GM21381 (cell line): ENCODE results near the gene CCDC9B.
A peak's percentile ranks its signal among the peaks of the same experiment; 100 is the strongest.

Experiments
- ATAC-seq: cut with Tn5 transposase; IDR thresholded peaks from one replicate; pipeline ENCODE4 v1.9.1; 2021; ENCODE audit warnings: mild to moderate bottlenecking, moderate library complexity; ENCODE audit not compliant: unreplicated experiment

The CCDC9B gene

GRCh38 chr15:40340740-40341400 is at the start of gene CCDC9B:
CCDC9B (minus strand) TSS chr15:40340939; CDS start chr15:40340819, 120 bp downstream.
- ATAC-seq = no peak

GRCh38 chr15:40389824-40390595 is 49.3 kb upstream of the CCDC9B start:
- no peak for ATAC-seq

DNA sequence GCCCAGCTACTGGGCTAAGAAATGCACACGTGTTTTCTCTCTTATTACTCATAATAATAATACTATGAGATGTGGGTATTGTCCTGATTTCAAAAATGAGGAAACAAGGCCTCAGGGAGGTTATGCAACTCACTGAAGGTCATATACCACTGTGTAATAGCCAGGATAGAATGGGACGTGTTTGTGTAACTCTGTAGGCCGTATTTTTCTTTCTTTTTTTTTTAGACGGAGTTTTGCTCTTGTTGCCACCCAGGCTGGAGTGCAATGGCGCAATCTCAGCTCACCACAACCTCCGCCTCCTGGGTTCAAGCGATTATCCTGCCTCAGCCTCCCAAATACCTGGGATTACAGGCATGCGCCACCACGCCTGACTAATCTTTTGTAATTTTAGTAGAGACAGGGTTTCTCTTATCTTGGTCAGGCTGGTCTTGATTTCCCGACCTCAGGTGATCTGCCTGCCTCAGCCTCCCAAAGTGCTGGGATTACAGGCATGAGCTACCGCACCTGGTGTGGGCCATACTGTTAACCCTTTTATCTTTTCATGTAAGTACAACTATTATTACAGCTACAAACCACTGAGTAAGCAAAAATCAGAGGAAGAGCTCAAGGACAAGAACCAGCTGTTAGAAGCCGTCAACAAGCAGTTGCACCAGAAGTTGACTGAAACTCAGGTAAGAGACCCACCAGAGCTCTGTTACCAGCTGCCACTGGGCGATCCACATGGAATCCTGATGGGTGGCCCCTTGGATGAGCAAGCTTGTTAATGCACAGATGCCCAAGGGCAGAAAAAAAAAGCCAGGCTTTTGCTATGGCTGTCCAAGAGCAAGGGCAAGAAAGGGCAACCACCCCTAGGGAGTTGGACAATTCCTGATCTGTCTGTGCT is 48.4 kb upstream of the CCDC9B start:
- ATAC-seq = no peak

- ATAC-seq = no peak
Measured at GRCh38 chr15:40386480-40386879, 45.7 kb upstream of the CCDC9B start.

- ATAC-seq = peak; percentile 96
Measured at GRCh38 chr15:40382580-40383456, 42.1 kb upstream of the CCDC9B start, which contains the start of gene KNSTRN. KNSTRN (plus strand) TSS chr15:40382721; CDS start chr15:40382836, 115 bp downstream.

DNA sequence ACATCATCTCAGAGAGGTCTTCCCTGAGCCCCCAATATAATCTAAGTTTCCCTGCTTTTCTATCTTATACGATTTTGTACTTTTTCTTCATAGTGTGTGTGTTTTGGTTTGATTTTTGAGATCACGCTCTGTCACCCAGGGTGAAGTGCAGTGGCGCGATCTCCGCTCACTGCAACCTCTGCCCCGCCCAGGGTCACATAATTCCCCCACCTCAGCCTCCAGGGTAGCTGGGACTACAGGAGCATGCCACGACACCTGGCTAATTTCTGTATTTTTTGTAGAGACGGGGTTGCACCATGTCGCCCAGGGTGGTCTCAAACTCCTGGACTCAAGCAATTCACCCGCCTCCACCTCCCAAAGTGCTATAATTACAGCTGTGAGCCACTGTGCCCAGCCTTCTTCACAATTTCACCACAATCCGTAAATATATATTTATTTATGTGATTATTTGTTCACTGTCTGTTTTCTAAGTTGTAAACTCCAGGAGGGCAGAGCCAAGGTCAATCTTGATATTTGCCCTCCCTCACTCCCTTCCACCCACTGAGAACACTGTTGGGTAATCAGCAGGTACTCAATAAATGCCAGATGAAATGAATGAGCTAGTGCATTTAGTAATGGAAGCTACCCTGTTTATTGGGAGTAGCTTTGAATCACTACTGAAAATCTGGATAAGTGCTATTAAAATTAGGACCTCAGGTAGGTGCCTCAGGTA is 41.2 kb upstream of the CCDC9B start:
- no peak for ATAC-seq

DNA sequence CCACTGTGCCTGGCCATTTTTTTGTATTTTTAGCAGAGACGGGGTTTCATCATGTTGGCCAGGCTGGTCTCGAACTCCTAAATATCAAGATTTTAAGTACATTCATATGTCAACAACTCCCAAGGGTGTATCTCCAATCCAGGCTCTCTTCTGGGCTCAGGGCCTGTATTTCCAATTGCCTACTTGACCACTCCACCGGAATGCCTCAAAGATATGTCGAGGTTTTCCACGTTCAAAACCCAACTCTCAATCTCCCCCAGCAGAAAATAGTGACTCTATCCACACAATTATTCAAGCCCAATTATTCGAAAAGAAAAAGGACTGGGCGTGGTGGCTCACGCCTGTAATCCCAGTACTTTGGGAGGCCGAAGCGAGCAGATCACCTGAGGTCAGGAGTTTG is 39.9 kb upstream of the CCDC9B start:
- no peak for ATAC-seq

DNA sequence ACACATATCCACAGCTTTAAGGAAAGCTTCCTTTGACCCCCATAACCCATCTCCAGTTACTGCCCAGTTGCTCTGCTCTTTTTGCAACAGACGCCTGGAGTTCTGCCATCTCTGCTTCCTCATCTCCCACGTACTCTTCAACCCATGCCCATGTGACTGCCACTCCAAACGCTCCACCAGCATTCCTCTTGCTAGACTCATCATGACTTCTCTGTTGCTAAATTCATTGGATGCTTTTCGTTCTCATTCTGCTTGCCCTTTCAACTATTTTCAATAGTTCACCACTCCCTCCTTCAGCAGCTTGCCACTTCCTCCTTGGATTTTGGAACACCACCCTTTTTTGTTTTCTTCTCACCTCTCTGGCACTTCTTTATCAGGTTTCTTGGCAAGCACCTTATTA is 39.1 kb upstream of the CCDC9B start:
- ATAC-seq = no peak

GRCh38 chr15:40379374-40379773 is 38.6 kb upstream of the CCDC9B start:
- no peak for ATAC-seq

DNA sequence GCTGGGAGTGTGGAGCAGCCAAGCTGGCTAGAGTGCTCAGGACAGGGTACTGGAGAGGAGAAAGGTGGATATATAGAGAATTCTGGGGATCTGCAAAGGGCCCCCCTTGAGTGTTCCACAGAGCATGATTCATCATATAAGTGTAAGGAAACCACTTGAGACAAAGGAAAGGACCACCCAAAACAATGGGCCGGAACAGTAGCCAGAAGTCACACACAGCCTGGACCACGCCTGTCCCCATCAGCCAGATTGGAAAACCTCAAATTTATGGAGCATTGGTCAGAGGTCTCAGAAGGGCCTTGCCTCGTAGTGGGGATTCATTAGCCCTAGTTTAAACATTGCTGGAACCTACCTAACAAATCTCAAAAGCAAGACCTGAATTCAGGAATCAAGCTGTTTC is 36.9 kb upstream of the CCDC9B start:
- ATAC-seq = no peak

DNA sequence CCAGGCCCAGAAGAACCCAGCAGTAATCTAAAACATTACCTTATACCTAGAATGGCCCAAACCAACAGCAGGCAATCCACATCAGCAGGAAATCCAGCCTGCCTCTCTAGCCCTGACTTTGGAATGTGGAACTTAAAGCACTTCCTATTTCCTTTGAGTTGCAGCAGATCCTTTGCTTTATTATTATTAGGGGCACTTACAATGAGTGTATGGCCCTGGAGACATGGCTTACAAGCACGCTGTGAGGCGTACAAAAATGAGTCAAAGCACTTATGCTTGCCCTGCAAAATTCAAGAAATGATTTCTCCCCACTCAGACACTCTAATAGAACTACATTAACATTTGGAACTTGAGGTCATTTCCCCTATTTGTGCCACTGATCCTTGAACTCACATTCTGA is 32.2 kb upstream of the CCDC9B start:
- no peak for ATAC-seq

- no peak for ATAC-seq
Measured at GRCh38 chr15:40369971-40370370, 29.2 kb upstream of the CCDC9B start.

DNA sequence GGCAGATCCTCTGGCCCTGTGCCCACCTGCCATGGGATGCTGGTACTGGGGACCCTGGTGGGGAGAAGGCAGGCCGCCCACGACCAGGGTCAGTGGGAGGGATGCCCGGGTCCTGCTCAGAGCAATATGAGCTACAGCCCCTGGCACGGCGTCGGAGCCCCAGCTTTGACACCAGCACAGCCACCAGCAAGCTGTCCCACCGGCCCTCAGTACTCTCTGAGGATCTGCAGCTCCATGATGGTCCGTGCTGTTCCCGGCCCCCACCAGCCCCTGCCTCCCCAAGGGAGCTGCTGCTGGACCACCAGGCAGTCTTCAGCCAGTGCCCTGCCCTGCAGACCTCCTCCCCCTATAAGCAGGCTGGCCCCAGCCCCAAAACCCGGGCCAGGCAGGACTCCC is 28.7 kb upstream of the CCDC9B start:
- no peak for ATAC-seq

DNA sequence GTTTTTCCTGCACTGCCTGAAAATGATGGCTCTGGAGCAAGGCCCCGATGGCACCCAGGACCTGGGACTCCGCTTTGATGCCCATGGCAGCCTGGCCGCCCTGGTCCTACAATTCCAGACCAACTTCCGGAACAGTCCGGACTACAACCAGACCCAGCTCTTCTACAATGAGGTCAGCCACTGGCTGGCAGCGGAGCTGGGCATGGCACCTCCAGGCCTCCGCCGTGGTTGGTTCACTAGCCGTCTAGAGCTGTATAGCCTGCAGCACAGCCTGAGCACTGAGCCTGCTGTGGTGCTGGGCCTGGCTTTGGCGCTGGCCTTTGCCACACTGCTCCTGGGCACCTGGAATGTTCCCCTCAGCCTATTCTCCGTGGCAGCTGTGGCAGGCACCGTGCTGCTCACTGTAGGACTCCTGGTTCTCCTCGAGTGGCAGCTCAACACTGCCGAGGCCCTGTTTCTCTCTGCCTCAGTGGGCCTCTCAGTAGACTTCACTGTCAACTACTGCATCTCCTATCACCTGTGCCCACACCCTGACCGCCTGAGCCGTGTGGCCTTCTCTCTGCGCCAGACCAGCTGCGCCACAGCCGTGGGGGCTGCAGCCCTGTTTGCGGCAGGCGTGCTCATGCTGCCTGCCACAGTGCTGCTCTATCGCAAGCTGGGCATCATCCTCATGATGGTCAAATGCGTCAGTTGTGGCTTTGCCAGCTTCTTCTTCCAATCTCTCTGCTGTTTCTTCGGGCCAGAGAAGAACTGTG is 28.2 kb upstream of the CCDC9B start:
- ATAC-seq = no peak

- peak; percentile 88 for ATAC-seq
Measured at GRCh38 chr15:40367686-40368611, 27.2 kb upstream of the CCDC9B start.

GRCh38 chr15:40367371-40367685 is 26.6 kb upstream of the CCDC9B start:
- ATAC-seq = no peak

GRCh38 chr15:40366457-40367370 is 26.0 kb upstream of the CCDC9B start:
- no peak for ATAC-seq
